Measurements from ENCODE around the gene OR1A2.

The OR1A2 gene, protein sequence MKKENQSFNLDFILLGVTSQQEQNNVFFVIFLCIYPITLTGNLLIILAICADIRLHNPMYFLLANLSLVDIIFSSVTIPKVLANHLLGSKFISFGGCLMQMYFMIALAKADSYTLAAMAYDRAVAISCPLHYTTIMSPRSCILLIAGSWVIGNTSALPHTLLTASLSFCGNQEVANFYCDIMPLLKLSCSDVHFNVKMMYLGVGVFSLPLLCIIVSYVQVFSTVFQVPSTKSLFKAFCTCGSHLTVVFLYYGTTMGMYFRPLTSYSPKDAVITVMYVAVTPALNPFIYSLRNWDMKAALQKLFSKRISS

DNA sequence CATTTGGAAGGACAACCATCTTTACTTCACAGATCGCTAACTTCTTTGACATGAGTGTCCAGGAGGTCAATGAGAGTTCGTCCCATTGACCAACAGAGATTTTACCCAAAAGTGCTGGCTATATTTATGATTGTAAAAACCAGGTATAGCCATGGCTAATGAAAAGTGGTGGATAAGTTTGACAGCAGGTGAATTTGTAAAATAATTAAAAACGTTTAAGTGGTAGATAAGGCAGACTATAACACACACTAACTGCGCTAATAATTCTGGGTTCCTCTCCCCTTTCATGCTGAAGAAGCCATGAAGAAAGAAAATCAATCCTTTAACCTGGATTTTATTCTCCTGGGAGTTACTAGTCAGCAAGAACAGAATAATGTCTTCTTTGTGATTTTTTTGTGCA lies at the start of gene OR1A2:
TSS of gene OR1A2 (plus strand) at position 301 of the 400 bp plus-strand sequence. CDS start at position 301, 0 bp downstream.
- DNase-seq (ENCODE audit: low spot score) (no peak), ATAC-seq (ENCODE audit: low read depth) (no peak)
- no peak within 1 kb of the TSS for H3K27ac ChIP-seq (ENCODE audit: poor library complexity, severe bottlenecking)
- H3K4me1 ChIP-seq (ENCODE audit: insufficient read depth, poor library complexity, severe bottlenecking): no peaks in the 10 kb centered on the region
- no peaks in the 10 kb centered on the region for H3K9me3 ChIP-seq (ENCODE audit: severe bottlenecking)
- no peaks in the 10 kb centered on the region for H3K36me3 ChIP-seq (ENCODE audit: low read depth)
- TF ChIP-seq CTCF (IDR thresholded peaks at IDR 0.05; ENCODE audit: poor library complexity, severe bottlenecking): no peak
- H3K4me3 ChIP-seq (ENCODE audit: severe bottlenecking): no peak within 1 kb of the TSS
- H3K27me3 ChIP-seq (ENCODE audit: insufficient read depth, poor library complexity, severe bottlenecking): peaks cover 11% of the 10 kb centered on the region

DNA sequence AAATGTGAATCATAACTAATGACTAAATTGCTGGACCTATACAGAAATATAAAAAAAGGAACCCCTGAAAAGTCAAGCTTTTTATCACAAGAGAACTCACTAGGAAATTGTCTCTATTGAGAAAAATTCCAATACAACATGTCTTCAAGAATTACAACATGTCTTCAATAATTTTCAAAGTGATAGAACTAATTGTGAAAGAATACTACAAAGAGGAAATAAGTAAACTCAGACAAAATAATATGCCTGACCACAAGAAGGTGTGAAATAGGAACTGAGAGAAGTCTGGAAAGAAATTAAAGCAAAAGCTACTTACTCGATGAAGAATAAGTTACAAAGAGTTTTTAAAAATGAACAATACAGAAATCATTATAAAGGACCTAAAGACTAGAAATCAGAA lies 40.1 kb upstream of the OR1A2 start:
- no peak for TF ChIP-seq CTCF (IDR thresholded peaks at IDR 0.05; ENCODE audit: poor library complexity, severe bottlenecking)
- ATAC-seq (ENCODE audit: low read depth): no peak
- Histone ChIP-seq H3K27ac (ENCODE audit: poor library complexity, severe bottlenecking) (no peak overlapping the region), H3K27me3 (ENCODE audit: insufficient read depth, poor library complexity, severe bottlenecking) (peaks cover 3% of the 10 kb centered on the region), H3K9me3 (ENCODE audit: severe bottlenecking) (no peaks in the 10 kb centered on the region), H3K36me3 (ENCODE audit: low read depth) (no peaks in the 10 kb centered on the region), H3K4me3 (ENCODE audit: severe bottlenecking) (no peak overlapping the region), H3K4me1 (ENCODE audit: insufficient read depth, poor library complexity, severe bottlenecking) (no peaks in the 10 kb centered on the region)
- no peak for DNase-seq (ENCODE audit: low spot score)

- H3K36me3 ChIP-seq (ENCODE audit: low read depth): no peaks in the 10 kb centered on the region
- no peaks in the 10 kb centered on the region for H3K4me1 ChIP-seq (ENCODE audit: insufficient read depth, poor library complexity, severe bottlenecking)
- peaks cover 7% of the 10 kb centered on the region for H3K27me3 ChIP-seq (ENCODE audit: insufficient read depth, poor library complexity, severe bottlenecking)
- ATAC-seq (ENCODE audit: low read depth): no peak
- H3K27ac ChIP-seq (ENCODE audit: poor library complexity, severe bottlenecking): no peak overlapping the region
- H3K4me3 ChIP-seq (ENCODE audit: severe bottlenecking): no peak overlapping the region
- no peak for DNase-seq (ENCODE audit: low spot score)
- no peaks in the 10 kb centered on the region for H3K9me3 ChIP-seq (ENCODE audit: severe bottlenecking)
- TF ChIP-seq CTCF (IDR thresholded peaks at IDR 0.05; ENCODE audit: poor library complexity, severe bottlenecking): no peak
Measured at GRCh38 chr17:3167574-3167973, 29.7 kb upstream of the OR1A2 start.

DNA sequence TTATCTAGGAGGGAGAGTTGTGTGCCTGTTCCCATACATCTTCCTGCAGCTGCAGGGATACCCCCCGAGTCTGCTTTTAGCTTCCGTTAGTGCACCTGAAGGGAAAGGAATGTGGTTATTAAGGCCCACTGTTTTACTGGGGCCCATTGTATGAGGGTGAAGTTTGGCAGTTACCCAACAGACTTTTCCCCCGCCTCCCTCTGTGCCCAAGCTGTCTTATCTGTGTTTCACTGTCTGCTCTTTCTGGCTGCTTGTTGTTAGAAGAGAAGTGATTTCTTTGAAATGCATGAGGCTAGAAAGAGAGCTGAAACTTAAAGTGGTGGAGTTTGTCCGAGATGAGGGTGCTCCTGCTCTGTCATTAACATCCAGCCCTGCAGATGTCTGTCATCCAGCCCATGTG lies 7.4 kb upstream of the OR1A2 start:
- ATAC-seq (ENCODE audit: low read depth) (no peak), DNase-seq (ENCODE audit: low spot score) (no peak)
- H3K4me1 ChIP-seq (ENCODE audit: insufficient read depth, poor library complexity, severe bottlenecking): no peaks in the 10 kb centered on the region
- H3K27ac ChIP-seq (ENCODE audit: poor library complexity, severe bottlenecking): no peak overlapping the region
- peaks cover 49% of the 10 kb centered on the region for H3K27me3 ChIP-seq (ENCODE audit: insufficient read depth, poor library complexity, severe bottlenecking)
- no peaks in the 10 kb centered on the region for H3K36me3 ChIP-seq (ENCODE audit: low read depth)
- H3K4me3 ChIP-seq (ENCODE audit: severe bottlenecking): no peak overlapping the region
- no peaks in the 10 kb centered on the region for H3K9me3 ChIP-seq (ENCODE audit: severe bottlenecking)
- TF ChIP-seq CTCF (IDR thresholded peaks at IDR 0.05; ENCODE audit: poor library complexity, severe bottlenecking): no peak

- no peak within 1 kb of the TSS for H3K27ac ChIP-seq (ENCODE audit: poor library complexity, severe bottlenecking)
- ATAC-seq (ENCODE audit: low read depth): no peak
- H3K9me3 ChIP-seq (ENCODE audit: severe bottlenecking): no peaks in the 10 kb centered on the region
- no peak for DNase-seq (ENCODE audit: low spot score)
- H3K4me1 ChIP-seq (ENCODE audit: insufficient read depth, poor library complexity, severe bottlenecking): no peaks in the 10 kb centered on the region
- TF ChIP-seq CTCF (IDR thresholded peaks at IDR 0.05; ENCODE audit: poor library complexity, severe bottlenecking): no peak
- no peaks in the 10 kb centered on the region for H3K27me3 ChIP-seq (ENCODE audit: insufficient read depth, poor library complexity, severe bottlenecking)
- no peak within 1 kb of the TSS for H3K4me3 ChIP-seq (ENCODE audit: severe bottlenecking)
- H3K36me3 ChIP-seq (ENCODE audit: low read depth): no peaks in the 10 kb centered on the region
Measured at GRCh38 chr17:3207367-3207766, 10.0 kb downstream of the OR1A2 start, which contains the start of gene OR1A1. Gene OR1A1 (plus strand): TSS chr17:3207667. CDS start chr17:3215621, 7,954 bp downstream.

Measured in RWPE2 (cell line).